Central memory CD8-positive, alpha-beta T cell (primary cell): ENCODE data around the gene PLA2G4C.
A peak's percentile ranks its signal among the peaks of the same experiment; 100 is the strongest.

Source experiments
- ATAC-seq: fragments of 150-1000 bp; cut with Tn5 transposase; replicated peaks from 2 replicates; pipeline ENCODE4 v1.10.0; 2022; ENCODE audit warnings: mild to moderate bottlenecking, moderate FRiP score, moderate number of reproducible peaks; ENCODE audit not compliant: poor library complexity, severe bottlenecking; ENCODE audit errors: extremely low read depth
- DNase-seq, 2 donors: peaks; one replicate each; pipeline ENCODE4 v3.0.0; 2021; ENCODE audit warnings: low spot score in 2 of 2
- H3K27ac Mint-ChIP-seq: one replicate; pipeline ENCODE4 v1.8.0; 2022; ENCODE audit warnings: low read depth, mild to moderate bottlenecking, moderate library complexity, mixed read lengths
- H3K27me3 Mint-ChIP-seq: one replicate; pipeline ENCODE4 v1.8.0; 2022; ENCODE audit warnings: mixed read lengths
- H3K36me3 Mint-ChIP-seq: one replicate; pipeline ENCODE4 v1.8.0; 2022; ENCODE audit warnings: mild to moderate bottlenecking, moderate library complexity, mixed read lengths; ENCODE audit not compliant: insufficient read depth
- H3K4me1 Mint-ChIP-seq: one replicate; pipeline ENCODE4 v1.8.0; 2022; ENCODE audit warnings: mixed read lengths
- H3K4me3 Mint-ChIP-seq: one replicate; pipeline ENCODE4 v1.8.0; 2022; ENCODE audit warnings: mild to moderate bottlenecking, moderate library complexity, mixed read lengths
- H3K9me3 Mint-ChIP-seq: one replicate; pipeline ENCODE4 v1.8.0; 2022; ENCODE audit warnings: mixed read lengths

The PLA2G4C gene

DNA sequence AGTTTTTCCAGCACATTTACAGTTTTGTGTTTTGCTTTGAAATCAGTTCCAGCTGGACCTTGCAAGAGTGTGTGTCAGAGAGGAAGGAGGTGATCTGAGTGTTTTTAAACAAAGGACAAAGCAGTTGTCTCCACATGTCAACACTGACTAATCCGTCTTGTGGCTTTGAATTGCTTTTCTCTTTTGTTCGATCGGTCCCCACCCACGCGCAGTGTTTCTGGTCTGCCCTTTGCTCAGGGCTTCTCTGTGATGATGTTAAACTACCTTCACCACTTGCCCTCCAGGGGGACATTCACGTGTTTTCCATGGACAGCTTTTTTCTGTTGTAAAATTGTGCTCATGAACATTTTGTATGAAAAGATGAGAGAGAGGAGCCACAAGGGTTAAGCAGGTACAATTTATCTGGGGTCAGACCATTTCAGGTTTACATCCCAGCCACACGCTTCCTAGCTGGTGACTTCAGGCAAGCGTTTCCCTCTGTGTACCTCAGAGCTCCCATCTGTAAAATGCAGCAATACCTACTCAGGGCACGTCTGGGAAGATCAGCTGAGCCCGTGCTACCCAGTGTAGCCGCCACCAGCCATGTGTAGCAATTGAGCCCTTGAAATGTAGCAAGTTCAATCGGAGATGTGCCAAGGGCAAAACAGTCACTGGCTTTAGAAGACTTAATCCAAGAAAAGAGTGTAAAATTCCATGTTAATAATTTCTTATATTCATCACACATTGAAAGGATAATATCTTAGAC lies 13.5 kb upstream of the PLA2G4C start:
- DNase-seq (no peak), ATAC-seq (no peak)
- Mint-ChIP-seq H3K9me3 (no peaks in the 10 kb centered on the region), H3K27ac (no peak overlapping the region), H3K27me3 (no peaks in the 10 kb centered on the region), H3K36me3 (peaks cover 40% of the 10 kb centered on the region), H3K4me1 (no peaks in the 10 kb centered on the region), H3K4me3 (no peak overlapping the region)

GRCh38 chr19:48122421-48122820 lies 11.8 kb upstream of the PLA2G4C start:
- peaks cover 38% of the 10 kb centered on the region for H3K36me3 Mint-ChIP-seq
- no peak overlapping the region for H3K4me3 Mint-ChIP-seq
- no peaks in the 10 kb centered on the region for H3K27me3 Mint-ChIP-seq

DNA sequence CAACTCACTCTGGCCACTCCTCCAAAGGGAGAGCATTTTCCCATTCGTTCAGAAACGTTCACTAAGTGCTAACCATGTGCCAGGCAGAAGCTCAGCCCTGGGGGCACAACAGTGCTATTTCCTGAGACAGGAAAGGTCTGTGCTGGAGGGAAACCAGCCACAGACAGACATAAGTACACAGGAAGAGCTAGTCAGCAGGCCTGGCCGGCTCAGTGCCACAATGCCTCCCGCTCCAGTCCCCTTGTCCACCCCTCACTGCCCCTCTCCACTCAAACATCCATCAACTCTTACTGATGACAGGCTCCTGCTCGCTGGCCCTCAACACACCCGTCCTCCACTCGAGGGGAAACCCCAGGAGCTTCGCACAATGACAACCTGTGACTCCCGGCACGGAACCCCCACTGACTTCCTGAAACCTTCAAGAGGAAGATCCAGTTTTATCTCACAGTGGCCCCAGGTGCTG lies 11.3 kb upstream of the PLA2G4C start:
- DNase-seq, result no peak
- no peak for ATAC-seq
- Mint-ChIP-seq H3K4me3 (no peak overlapping the region), H3K36me3 (peaks cover 36% of the 10 kb centered on the region), H3K27me3 (no peaks in the 10 kb centered on the region), H3K9me3 (no peaks in the 10 kb centered on the region), H3K27ac (no peak overlapping the region), H3K4me1 (peaks cover 10% of the 10 kb centered on the region)

More at GRCh38 chr19:48122421-48122820, 11.8 kb upstream of the PLA2G4C start:
- DNase-seq (no peak), ATAC-seq (no peak)
- H3K27ac Mint-ChIP-seq, result no peak overlapping the region
- H3K4me1 Mint-ChIP-seq, result peaks cover 9% of the 10 kb centered on the region
- no peaks in the 10 kb centered on the region for H3K9me3 Mint-ChIP-seq

- Mint-ChIP-seq H3K9me3 (no peaks in the 10 kb centered on the region), H3K4me1 (peaks cover 10% of the 10 kb centered on the region), H3K27me3 (no peaks in the 10 kb centered on the region), H3K36me3 (peaks cover 31% of the 10 kb centered on the region), H3K27ac (no peak overlapping the region), H3K4me3 (no peak overlapping the region)
- no peak for ATAC-seq
- DNase-seq, result no peak
Observed at GRCh38 chr19:48121066-48121465, 10.4 kb upstream of the PLA2G4C start.

- ATAC-seq, result no peak
- Mint-ChIP-seq H3K36me3 (peaks cover 27% of the 10 kb centered on the region), H3K9me3 (no peaks in the 10 kb centered on the region), H3K4me1 (peaks cover 10% of the 10 kb centered on the region), H3K4me3 (no peak overlapping the region), H3K27ac (no peak overlapping the region), H3K27me3 (no peaks in the 10 kb centered on the region)
- DNase-seq, result no peak
Observed at GRCh38 chr19:48120505-48120904, 9.9 kb upstream of the PLA2G4C start.

- peak overlapping the region; percentile 83 for H3K27ac Mint-ChIP-seq
- no peak overlapping the region for H3K4me3 Mint-ChIP-seq
- H3K4me1 Mint-ChIP-seq, result peaks cover 10% of the 10 kb centered on the region
- H3K27me3 Mint-ChIP-seq, result no peaks in the 10 kb centered on the region
- no peaks in the 10 kb centered on the region for H3K9me3 Mint-ChIP-seq
- DNase-seq (no peak), ATAC-seq (no peak)
- peaks cover 23% of the 10 kb centered on the region for H3K36me3 Mint-ChIP-seq
Observed at GRCh38 chr19:48118131-48118517, 7.5 kb upstream of the PLA2G4C start.

- Mint-ChIP-seq H3K4me3 (no peak overlapping the region), H3K4me1 (peaks cover 10% of the 10 kb centered on the region), H3K27ac (peak overlapping the region; percentile 83), H3K36me3 (peaks cover 20% of the 10 kb centered on the region), H3K9me3 (no peaks in the 10 kb centered on the region), H3K27me3 (no peaks in the 10 kb centered on the region)
- no peak for DNase-seq
- ATAC-seq, result no peak
Observed at GRCh38 chr19:48117515-48118130, 7.0 kb upstream of the PLA2G4C start.

DNA sequence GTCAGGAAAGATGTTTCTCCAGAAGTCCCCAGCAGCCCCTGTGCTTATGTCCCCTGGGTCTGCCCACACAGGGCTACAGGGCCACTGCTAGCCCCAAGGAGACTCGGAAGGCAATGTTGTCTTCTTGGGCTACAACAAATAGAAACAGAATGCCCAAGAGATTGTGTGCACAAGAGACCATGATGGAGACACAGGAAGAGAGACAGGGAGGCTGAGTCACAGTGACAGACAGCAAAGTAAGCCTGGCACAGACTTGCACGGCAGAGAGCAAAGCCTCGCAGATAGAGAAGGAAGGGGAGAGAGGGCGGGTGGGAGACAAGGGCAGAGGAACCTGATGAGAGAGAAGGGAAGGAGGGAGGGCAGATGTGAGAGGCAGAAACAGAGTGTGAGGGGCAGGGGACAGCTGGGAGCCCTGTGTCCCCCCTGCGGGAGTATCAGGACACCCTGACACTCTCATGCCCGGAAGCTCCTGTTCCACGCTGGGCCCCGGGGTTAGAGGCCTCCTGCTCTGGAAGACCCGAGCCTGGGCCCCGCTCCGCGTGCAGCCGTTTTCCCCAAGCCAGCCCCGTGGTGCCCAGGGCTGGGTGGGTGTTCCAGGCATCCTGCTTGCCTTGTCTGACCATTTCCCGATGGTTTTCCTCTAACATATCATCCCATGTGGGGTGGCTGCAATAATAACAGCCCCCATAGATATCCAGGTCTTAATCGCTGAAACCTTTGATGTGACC lies 2.7 kb upstream of the PLA2G4C start:
- DNase-seq (no peak), ATAC-seq (no peak)
- H3K27ac Mint-ChIP-seq, result no peak overlapping the region
- H3K4me1 Mint-ChIP-seq, result peaks cover 15% of the 10 kb centered on the region
- no peaks in the 10 kb centered on the region for H3K9me3 Mint-ChIP-seq
- peaks cover 13% of the 10 kb centered on the region for H3K36me3 Mint-ChIP-seq
- H3K4me3 Mint-ChIP-seq, result no peak overlapping the region
- H3K27me3 Mint-ChIP-seq, result no peaks in the 10 kb centered on the region

GRCh38 chr19:48111280-48111679 lies 663 bp upstream of the PLA2G4C start:
- Mint-ChIP-seq H3K9me3 (no peaks in the 10 kb centered on the region), H3K27ac (no peak overlapping the region), H3K4me3 (peak overlapping the region; percentile 70)

GRCh38 chr19:48108997-48109782 lies 1.4 kb downstream of the PLA2G4C start:
- ATAC-seq (no peak), DNase-seq (no peak)
- Mint-ChIP-seq H3K27me3 (peaks cover 7% of the 10 kb centered on the region), H3K36me3 (peaks cover 7% of the 10 kb centered on the region), H3K4me3 (peak overlapping the region; percentile 18), H3K4me1 (peaks cover 5% of the 10 kb centered on the region), H3K9me3 (no peaks in the 10 kb centered on the region), H3K27ac (no peak overlapping the region)

More at GRCh38 chr19:48111280-48111679, 663 bp upstream of the PLA2G4C start:
- peaks cover 5% of the 10 kb centered on the region for H3K4me1 Mint-ChIP-seq
- H3K27me3 Mint-ChIP-seq, result peaks cover 7% of the 10 kb centered on the region
- ATAC-seq (no peak), DNase-seq (no peak)
- peaks cover 10% of the 10 kb centered on the region for H3K36me3 Mint-ChIP-seq

DNA sequence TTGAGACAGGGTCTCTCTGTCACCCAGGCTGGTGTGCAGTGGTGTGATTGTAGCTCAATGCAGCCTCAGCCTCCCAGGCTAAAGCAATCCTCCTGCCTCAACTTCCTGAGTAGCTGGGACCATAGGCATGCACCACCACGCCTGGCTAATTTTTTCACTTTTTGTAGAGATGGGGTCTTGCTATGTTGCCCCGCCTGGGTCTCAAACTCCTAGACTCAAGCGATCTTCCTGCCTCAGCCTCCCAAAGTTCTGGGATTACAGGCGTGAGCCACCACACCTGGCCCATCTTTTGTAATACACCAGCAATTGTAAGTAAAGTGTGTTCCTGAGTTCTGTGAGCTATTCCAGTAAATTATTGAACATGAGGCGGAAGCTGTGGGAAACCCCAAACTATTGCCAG lies 6.7 kb downstream of the PLA2G4C start:
- no peak overlapping the region for H3K4me3 Mint-ChIP-seq
- DNase-seq (no peak), ATAC-seq (no peak)
- no peaks in the 10 kb centered on the region for H3K36me3 Mint-ChIP-seq
- H3K9me3 Mint-ChIP-seq, result no peaks in the 10 kb centered on the region
- H3K27me3 Mint-ChIP-seq, result peaks cover 7% of the 10 kb centered on the region
- H3K27ac Mint-ChIP-seq, result no peak overlapping the region
- no peaks in the 10 kb centered on the region for H3K4me1 Mint-ChIP-seq
